ENCODE results near the gene SERPINB5.

SERPINB5 gene

GRCh38 chr18:63433334-63433866 lies 43.4 kb upstream of the SERPINB5 start:
- no peak overlapping the region for H3K27ac ChIP-seq (ENCODE audit: low read length, poor library complexity, severe bottlenecking)

GRCh38 chr18:63438181-63438580 lies 38.6 kb upstream of the SERPINB5 start:
- Histone ChIP-seq H3K27ac (ENCODE audit: low read length, poor library complexity, severe bottlenecking) (no peak overlapping the region), H3K23ac (ENCODE audit: low read length in 2 of 2) (no peak overlapping the region), H3K79me1 (replicated peaks; ENCODE audit: low read length, poor library complexity, severe bottlenecking) (no peaks in the 10 kb centered on the region), H2BK120ac (ENCODE audit: low read depth, low read length) (no peak overlapping the region), H3K4me3 (ENCODE audit: insufficient read depth in 1 of 2, low read depth in 1 of 2, low read length in 2 of 2) (no peak overlapping the region), H3K36me3 (ENCODE audit: control insufficient read depth in 1 of 2, insufficient read depth in 2 of 2, low read depth in 1 of 2, low read length in 2 of 2) (no peaks in the 10 kb centered on the region), H4K8ac (ENCODE audit: low read length) (no peak overlapping the region), H4K91ac (ENCODE audit: low read length) (no peak overlapping the region), H2AFZ (ENCODE audit: low read depth, low read length) (no peak overlapping the region), H2BK15ac (ENCODE audit: low read depth, poor library complexity, severe bottlenecking) (no peak overlapping the region), H2BK12ac (ENCODE audit: low read length in 2 of 2) (no peak overlapping the region), H3K18ac (ENCODE audit: low read depth in 1 of 2, low read length in 2 of 2) (no peak overlapping the region), H3K14ac (ENCODE audit: low read length in 2 of 2) (no peak overlapping the region), H3K9ac (ENCODE audit: low read length) (peak overlapping the region; percentile 22), H2BK5ac (ENCODE audit: low read depth, low read length, poor library complexity, severe bottlenecking) (no peak overlapping the region), H3K4me2 (ENCODE audit: low read length, poor library complexity, severe bottlenecking) (no peak overlapping the region), H3K4ac (ENCODE audit: low read depth in 1 of 2, low read length in 2 of 2) (no peak overlapping the region), H3K27me3 (ENCODE audit: control insufficient read depth in 1 of 2, insufficient read depth in 1 of 2, low read length in 2 of 2) (peaks cover 0 to 15% of the 10 kb centered on the region in 2 experiments), H3K9me3 (ENCODE audit: control insufficient read depth, low read length) (no peaks in the 10 kb centered on the region), H2AK5ac (ENCODE audit: low read length, severe bottlenecking) (no peak overlapping the region), H3K4me1 (ENCODE audit: control insufficient read depth, insufficient read depth, low read depth, low read length) (no peaks in the 10 kb centered on the region)
- WGBS: 93% methylated on average over 2 of the region's 2 CpGs
- no peak for DNase-seq

More at GRCh38 chr18:63433334-63433866, 43.4 kb upstream of the SERPINB5 start:
- no peak overlapping the region for H2AK5ac ChIP-seq (ENCODE audit: low read length, severe bottlenecking)
- H3K14ac ChIP-seq (ENCODE audit: low read length in 2 of 2): no peak overlapping the region
- peak overlapping the region; percentile 53 for H3K9ac ChIP-seq (ENCODE audit: low read length)
- no peak overlapping the region for H2BK5ac ChIP-seq (ENCODE audit: low read depth, low read length, poor library complexity, severe bottlenecking)
- no peak overlapping the region for H3K23ac ChIP-seq (ENCODE audit: low read length in 2 of 2)
- peaks cover 0 to 21% of the 10 kb centered on the region in 2 experiments for H3K27me3 ChIP-seq (ENCODE audit: control insufficient read depth in 1 of 2, insufficient read depth in 1 of 2, low read length in 2 of 2)
- no peak overlapping the region for H3K4ac ChIP-seq (ENCODE audit: low read depth in 1 of 2, low read length in 2 of 2)
- H2BK12ac ChIP-seq (ENCODE audit: low read length in 2 of 2): no peak overlapping the region
- no peak overlapping the region for H3K4me2 ChIP-seq (ENCODE audit: low read length, poor library complexity, severe bottlenecking)
- no peaks in the 10 kb centered on the region for H3K4me1 ChIP-seq (ENCODE audit: control insufficient read depth, insufficient read depth, low read depth, low read length)
- WGBS: 90% methylated on average over 4 of the region's 4 CpGs
- no peak overlapping the region for H3K4me3 ChIP-seq (ENCODE audit: insufficient read depth in 1 of 2, low read depth in 1 of 2, low read length in 2 of 2)
- H4K8ac ChIP-seq (ENCODE audit: low read length): no peak overlapping the region
- H3K9me3 ChIP-seq (ENCODE audit: control insufficient read depth, low read length): no peaks in the 10 kb centered on the region
- H4K91ac ChIP-seq (ENCODE audit: low read length): no peak overlapping the region
- H2AFZ ChIP-seq (ENCODE audit: low read depth, low read length): no peak overlapping the region
- H3K79me1 ChIP-seq (replicated peaks; ENCODE audit: low read length, poor library complexity, severe bottlenecking): no peaks in the 10 kb centered on the region
- no peak overlapping the region for H2BK120ac ChIP-seq (ENCODE audit: low read depth, low read length)
- H3K18ac ChIP-seq (ENCODE audit: low read depth in 1 of 2, low read length in 2 of 2): no peak overlapping the region
- no peaks in the 10 kb centered on the region for H3K36me3 ChIP-seq (ENCODE audit: control insufficient read depth in 1 of 2, insufficient read depth in 2 of 2, low read depth in 1 of 2, low read length in 2 of 2)
- H2BK15ac ChIP-seq (ENCODE audit: low read depth, poor library complexity, severe bottlenecking): no peak overlapping the region
- no peak for DNase-seq

- Histone ChIP-seq H3K27ac (ENCODE audit: low read length, poor library complexity, severe bottlenecking) (no peak overlapping the region), H4K91ac (ENCODE audit: low read length) (no peak overlapping the region), H2AK5ac (ENCODE audit: low read length, severe bottlenecking) (no peak overlapping the region), H3K27me3 (ENCODE audit: control insufficient read depth in 1 of 2, insufficient read depth in 1 of 2, low read length in 2 of 2) (peaks cover 0 to 11% of the 10 kb centered on the region in 2 experiments), H3K36me3 (ENCODE audit: control insufficient read depth in 1 of 2, insufficient read depth in 2 of 2, low read depth in 1 of 2, low read length in 2 of 2) (no peaks in the 10 kb centered on the region), H3K9ac (ENCODE audit: low read length) (peak overlapping the region; percentile 40), H3K4me2 (ENCODE audit: low read length, poor library complexity, severe bottlenecking) (no peak overlapping the region), H2BK120ac (ENCODE audit: low read depth, low read length) (no peak overlapping the region), H3K14ac (ENCODE audit: low read length in 2 of 2) (no peak overlapping the region), H3K9me3 (ENCODE audit: control insufficient read depth, low read length) (no peaks in the 10 kb centered on the region), H3K18ac (ENCODE audit: low read depth in 1 of 2, low read length in 2 of 2) (no peak overlapping the region), H3K4me3 (ENCODE audit: insufficient read depth in 1 of 2, low read depth in 1 of 2, low read length in 2 of 2) (no peak overlapping the region), H2BK15ac (ENCODE audit: low read depth, poor library complexity, severe bottlenecking) (no peak overlapping the region), H4K8ac (ENCODE audit: low read length) (no peak overlapping the region), H2BK12ac (ENCODE audit: low read length in 2 of 2) (no peak overlapping the region), H2AFZ (ENCODE audit: low read depth, low read length) (no peak overlapping the region), H3K4ac (ENCODE audit: low read depth in 1 of 2, low read length in 2 of 2) (no peak overlapping the region), H3K23ac (ENCODE audit: low read length in 2 of 2) (no peak overlapping the region), H3K79me1 (replicated peaks; ENCODE audit: low read length, poor library complexity, severe bottlenecking) (no peaks in the 10 kb centered on the region), H3K4me1 (ENCODE audit: control insufficient read depth, insufficient read depth, low read depth, low read length) (no peaks in the 10 kb centered on the region), H2BK5ac (ENCODE audit: low read depth, low read length, poor library complexity, severe bottlenecking) (no peak overlapping the region)
- WGBS: 5% methylated on average over 5 of the region's 6 CpGs
- peak; percentile 72 for DNase-seq
Measured at GRCh38 chr18:63439334-63439733, 37.4 kb upstream of the SERPINB5 start.

- no peak overlapping the region for H2BK12ac ChIP-seq (ENCODE audit: low read length in 2 of 2)
- H3K27ac ChIP-seq (ENCODE audit: low read length, poor library complexity, severe bottlenecking): no peak overlapping the region
- H2AK5ac ChIP-seq (ENCODE audit: low read length, severe bottlenecking): no peak overlapping the region
- H3K14ac ChIP-seq (ENCODE audit: low read length in 2 of 2): no peak overlapping the region
- no peak for DNase-seq
- H3K18ac ChIP-seq (ENCODE audit: low read depth in 1 of 2, low read length in 2 of 2): no peak overlapping the region
- H2BK5ac ChIP-seq (ENCODE audit: low read depth, low read length, poor library complexity, severe bottlenecking): no peak overlapping the region
- H2BK120ac ChIP-seq (ENCODE audit: low read depth, low read length): no peak overlapping the region
- no peak overlapping the region for H3K4me2 ChIP-seq (ENCODE audit: low read length, poor library complexity, severe bottlenecking)
- no peaks in the 10 kb centered on the region for H3K79me1 ChIP-seq (replicated peaks; ENCODE audit: low read length, poor library complexity, severe bottlenecking)
- no peaks in the 10 kb centered on the region for H3K36me3 ChIP-seq (ENCODE audit: control insufficient read depth in 1 of 2, insufficient read depth in 2 of 2, low read depth in 1 of 2, low read length in 2 of 2)
- no peaks in the 10 kb centered on the region for H3K4me1 ChIP-seq (ENCODE audit: control insufficient read depth, insufficient read depth, low read depth, low read length)
- H4K91ac ChIP-seq (ENCODE audit: low read length): no peak overlapping the region
- peak overlapping the region; percentile 40 for H3K9ac ChIP-seq (ENCODE audit: low read length)
- no peak overlapping the region for H4K8ac ChIP-seq (ENCODE audit: low read length)
- peak overlapping the region in 1 of 2 experiments; percentile 19 for H3K4me3 ChIP-seq (ENCODE audit: insufficient read depth in 1 of 2, low read depth in 1 of 2, low read length in 2 of 2)
- H3K9me3 ChIP-seq (ENCODE audit: control insufficient read depth, low read length): no peaks in the 10 kb centered on the region
- H3K23ac ChIP-seq (ENCODE audit: low read length in 2 of 2): no peak overlapping the region
- no CpG with 5 or more reads among the region's 1 CpG for WGBS
- H3K27me3 ChIP-seq (ENCODE audit: control insufficient read depth in 1 of 2, insufficient read depth in 1 of 2, low read length in 2 of 2): peaks cover 0 to 4% of the 10 kb centered on the region in 2 experiments
- H3K4ac ChIP-seq (ENCODE audit: low read depth in 1 of 2, low read length in 2 of 2): no peak overlapping the region
- H2BK15ac ChIP-seq (ENCODE audit: low read depth, poor library complexity, severe bottlenecking): no peak overlapping the region
- H2AFZ ChIP-seq (ENCODE audit: low read depth, low read length): no peak overlapping the region
Measured at GRCh38 chr18:63440219-63440618, 36.5 kb upstream of the SERPINB5 start.
